H1 (cell line): ENCODE results near the gene ABHD14A. TPM values are rescaled to one million over a fixed set of nuclear protein-coding genes. Genes with fewer than 3 reads are reported as not detected.

Source experiments
- BCL11A ChIP-seq, 2 experiments: IDR thresholded peaks; one replicate each; pipeline ENCODE4 v1.6.1; 2011; ENCODE audit warnings: low read depth in 2 of 2, low read length in 2 of 2, mild to moderate bottlenecking in 2 of 2
- BRCA1 ChIP-seq: IDR thresholded peaks from 2 replicates; pipeline ENCODE4 v1.6.1; 2012; ENCODE audit warnings: low read depth, low read length, improper control_type of control experiment
- CHD2 ChIP-seq: IDR thresholded peaks from 2 replicates; pipeline ENCODE4 v1.6.1; 2012; ENCODE audit warnings: low read length, improper control_type of control experiment
- CTBP2 ChIP-seq: IDR thresholded peaks from 2 replicates; pipeline ENCODE4 v1.7.0; 2011; ENCODE audit warnings: borderline replicate concordance, mild to moderate bottlenecking, moderate library complexity, mixed read lengths, low read length; ENCODE audit not compliant: insufficient read depth, insufficient read length
- EP300 ChIP-seq, 2 experiments: IDR thresholded peaks; 1 replicate in 1 of 2; 2 replicates in 1 of 2; pipeline ENCODE4 v1.6.1; 2011 to 2012; ENCODE audit warnings: low read depth in 2 of 2, low read length in 2 of 2, mild to moderate bottlenecking in 2 of 2, borderline replicate concordance in 1 of 2, inconsistent platforms in 1 of 2, moderate library complexity in 1 of 2
- GABPA ChIP-seq: IDR thresholded peaks from 2 replicates; pipeline ENCODE4 v1.6.1; 2011; ENCODE audit warnings: mild to moderate bottlenecking, low read length, moderate library complexity, borderline replicate concordance; ENCODE audit not compliant: insufficient read depth
- GTF2F1 ChIP-seq: IDR thresholded peaks from 2 replicates; pipeline ENCODE4 v1.6.1; 2012; ENCODE audit warnings: low read depth, low read length, improper control_type of control experiment, borderline replicate concordance
- HDAC2 ChIP-seq, 2 experiments: fragments of 300-600 bp in 1 of 2; sonication (generic) in 1 of 2; IDR thresholded peaks; 2 replicates each; pipeline ENCODE4 v1.6.1; 2011 to 2012; ENCODE audit warnings: low read depth in 2 of 2, low read length in 2 of 2, mild to moderate bottlenecking in 2 of 2, moderate library complexity in 2 of 2, borderline replicate concordance in 1 of 2, inconsistent platforms in 1 of 2
- JUND ChIP-seq: IDR thresholded peaks from 2 replicates; pipeline ENCODE4 v1.6.1; 2011; ENCODE audit warnings: mild to moderate bottlenecking, improper control_type of control experiment, low read length
- PHF8 ChIP-seq: fragments of 200-600 bp; sonication (generic); conservative IDR thresholded peaks from 2 replicates; pipeline ENCODE4 v1.7.1; 2012; ENCODE audit warnings: low read depth, mild to moderate bottlenecking, inconsistent platforms, low read length, moderate library complexity
- RFX5 ChIP-seq: IDR thresholded peaks from 2 replicates; pipeline ENCODE4 v1.6.1; 2011; ENCODE audit warnings: low read depth, low read length, improper control_type of control experiment, borderline replicate concordance
- RNF2 ChIP-seq: fragments of 200-900, 300-1000 bp; sonication (generic); IDR thresholded peaks from 2 replicates; pipeline ENCODE4 v1.7.1; 2016; ENCODE audit warnings: borderline replicate concordance, low read depth, mild to moderate bottlenecking, antibody characterized with exemption, low read length; ENCODE audit not compliant: poor library complexity, severe bottlenecking; ENCODE audit errors: missing control alignments
- RXRA ChIP-seq: IDR thresholded peaks from 2 replicates; pipeline ENCODE4 v1.6.1; 2011; ENCODE audit warnings: low read depth, mild to moderate bottlenecking, low read length, moderate library complexity; ENCODE audit not compliant: insufficient read depth
- SIN3A ChIP-seq, 2 experiments: IDR thresholded peaks in 1 of 2; conservative IDR thresholded peaks in 1 of 2; 2 replicates each; pipeline ENCODE4 v1.6.1; 2011 to 2012; ENCODE audit warnings: low read length in 2 of 2, improper control_type of control experiment in 1 of 2, low read depth in 1 of 2, mild to moderate bottlenecking in 1 of 2
- SP1 ChIP-seq: IDR thresholded peaks from 2 replicates; pipeline ENCODE4 v1.6.1; 2011; ENCODE audit warnings: low read depth, low read length
- SP4 ChIP-seq: IDR thresholded peaks from 2 replicates; pipeline ENCODE4 v1.6.1; 2012; ENCODE audit warnings: low read length, inconsistent platforms
- TCF12 ChIP-seq: IDR thresholded peaks from 2 replicates; pipeline ENCODE4 v1.6.1; 2011; ENCODE audit warnings: low read depth, mild to moderate bottlenecking, low read length
- YY1 ChIP-seq: IDR thresholded peaks from 2 replicates; pipeline ENCODE4 v1.6.1; 2011; ENCODE audit warnings: low read depth, mild to moderate bottlenecking, low read length
- polyA plus RNA-seq, 7 experiments: library from polyadenylated mRNA; depleted of rRNA in 3 of 7; stranded (reverse) in 5 of 7; unstranded in 2 of 7; fragments of >200 nt in 5 of 7; fragments of 200-250 nt in 2 of 7; gene quantifications; 1 replicate in 5 of 7; 2 replicates in 1 of 7; 4 replicates in 1 of 7; pipeline versions ENCODE4 v1.2.1 to v1.2.3, GENCODE V29; 2011 to 2013; ENCODE audit warnings: missing spikeins in 2 of 7, mixed read lengths in 2 of 7
- total RNA-seq: library from RNA; stranded (reverse); fragmentation: NEBNext Ultra II Directional; extraction: Animal tissue kit (Norgen Biotek cat#: 25700); gene quantifications from 2 replicates; pipeline ENCODE4 v1.2.1, GENCODE V29; 2021
- TF ChIP-seq, protein P1 (sequence below): IDR thresholded peaks from 2 replicates; pipeline ENCODE4 v1.6.1; 2011; ENCODE audit warnings: low read depth, mild to moderate bottlenecking, low read length; ENCODE audit not compliant: insufficient read depth
- TF ChIP-seq, protein P2 (sequence below): IDR thresholded peaks from 2 replicates; pipeline ENCODE4 v1.6.1; 2012; ENCODE audit warnings: low read length, inconsistent platforms

Gene ABHD14A
- total and polyA plus RNA-seq, 2 of the 8 experiments (the other 6 are each of a cell fraction or from before 2014, with no cell fraction given), result 4.6 to 9.8 TPM

DNA sequence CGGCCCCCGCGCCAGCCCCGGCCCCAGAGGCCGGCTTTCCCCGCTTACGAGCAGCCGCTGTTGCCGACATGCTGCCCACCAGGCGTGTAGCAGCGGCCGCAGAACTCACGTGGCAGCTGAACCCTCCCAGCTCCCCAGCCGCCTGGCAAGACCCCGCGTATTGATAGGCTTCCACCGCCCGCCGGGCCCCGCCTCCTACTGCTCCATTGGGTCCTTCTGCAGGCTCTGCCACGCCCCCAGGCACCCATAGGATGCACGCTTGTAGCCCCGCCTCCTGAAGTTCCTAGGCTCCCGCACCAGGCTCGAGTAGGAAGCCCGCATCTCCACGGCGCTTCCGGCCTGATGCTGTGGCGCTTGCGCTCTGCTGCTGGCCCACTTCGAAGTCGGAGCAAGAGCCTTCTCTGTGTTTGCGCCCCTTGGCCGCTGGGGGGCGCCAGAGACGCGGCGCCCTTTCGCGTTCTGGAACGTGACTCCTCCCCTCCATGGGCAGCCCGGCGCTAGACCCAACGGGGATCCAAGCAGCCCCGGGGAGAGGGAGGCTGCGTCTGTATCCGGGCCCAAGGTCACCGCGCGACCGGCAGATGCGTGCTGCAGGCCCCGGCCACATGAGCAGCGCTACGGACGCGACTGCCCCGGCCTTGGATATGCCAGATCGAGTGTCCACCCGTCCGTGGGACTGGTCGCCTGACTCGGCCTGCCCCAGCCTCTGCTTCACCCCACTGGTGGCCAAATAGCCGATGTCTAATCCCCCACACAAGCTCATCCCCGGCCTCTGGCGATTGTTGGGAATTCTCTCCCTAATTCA, 32.9 kb upstream of the ABHD14A start, which contains the start of the genes PARP3 and RRP9 (continued):
- peak; percentile 25; the same call in 1 of the 2 replicates for TF ChIP-seq GABPA
- no peak for TF ChIP-seq BCL11A (IDR thresholded peaks at IDR 0.05; ENCODE audit: low read depth in 2 of 2, low read length in 2 of 2)
- no peak for TF ChIP-seq BRCA1
- TF ChIP-seq RXRA, result 0 out of 2 replicates have a peak, but pooled peaks have one; percentile 65
- no peak for TF ChIP-seq CTBP2
- peak; percentile 86 for TF ChIP-seq PHF8
- TF ChIP-seq TCF12, result no peak
- TF ChIP-seq JUND, result no peak
- TF ChIP-seq, protein P1, sequence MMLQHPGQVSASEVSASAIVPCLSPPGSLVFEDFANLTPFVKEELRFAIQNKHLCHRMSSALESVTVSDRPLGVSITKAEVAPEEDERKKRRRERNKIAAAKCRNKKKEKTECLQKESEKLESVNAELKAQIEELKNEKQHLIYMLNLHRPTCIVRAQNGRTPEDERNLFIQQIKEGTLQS, result peak; percentile 27; the same call in 1 of the 2 replicates
- TF ChIP-seq, protein P2, sequence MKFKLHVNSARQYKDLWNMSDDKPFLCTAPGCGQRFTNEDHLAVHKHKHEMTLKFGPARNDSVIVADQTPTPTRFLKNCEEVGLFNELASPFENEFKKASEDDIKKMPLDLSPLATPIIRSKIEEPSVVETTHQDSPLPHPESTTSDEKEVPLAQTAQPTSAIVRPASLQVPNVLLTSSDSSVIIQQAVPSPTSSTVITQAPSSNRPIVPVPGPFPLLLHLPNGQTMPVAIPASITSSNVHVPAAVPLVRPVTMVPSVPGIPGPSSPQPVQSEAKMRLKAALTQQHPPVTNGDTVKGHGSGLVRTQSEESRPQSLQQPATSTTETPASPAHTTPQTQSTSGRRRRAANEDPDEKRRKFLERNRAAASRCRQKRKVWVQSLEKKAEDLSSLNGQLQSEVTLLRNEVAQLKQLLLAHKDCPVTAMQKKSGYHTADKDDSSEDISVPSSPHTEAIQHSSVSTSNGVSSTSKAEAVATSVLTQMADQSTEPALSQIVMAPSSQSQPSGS, result no peak
- no peak for TF ChIP-seq CHD2
- TF ChIP-seq HDAC2 (IDR thresholded peaks at IDR 0.05; ENCODE audit: borderline replicate concordance in 1 of 2, low read depth in 2 of 2, low read length in 2 of 2), result peak in 1 of 2 experiments; percentile 89; a peak in 2 of 4 replicates
- TF ChIP-seq SIN3A (conservative IDR thresholded peaks at IDR 0.05 in 1 of 2, IDR thresholded peaks at IDR 0.05 in 1 of 2; ENCODE audit: low read depth in 1 of 2, low read length in 2 of 2), result peak; percentile 73 to 77; a peak in 2 of 4 replicates
- no peak for TF ChIP-seq EP300 (IDR thresholded peaks at IDR 0.05; ENCODE audit: borderline replicate concordance in 1 of 2, low read depth in 2 of 2, low read length in 2 of 2)
- no peak for TF ChIP-seq RFX5
- TF ChIP-seq SP1, result peak; percentile 90
- TF ChIP-seq YY1, result no peak; the same call in 1 of the 2 replicates
- TF ChIP-seq SP4, result peak; percentile 96
- no peak for TF ChIP-seq RNF2
- TF ChIP-seq GTF2F1, result no peak
